Natural killer cell (primary cell): ENCODE measurements around the gene HOXD11. TPM values are rescaled to one million over a fixed set of nuclear protein-coding genes. Genes with fewer than 3 reads are reported as not detected.
A peak's percentile ranks its signal among the peaks of the same experiment; 100 is the strongest.

Experiments
- ATAC-seq, 3 donors: fragments of 150-1000 bp in 2 of 3; fragments of 200-7000 bp in 1 of 3; cut with Tn5 transposase; 1 replicate in 1 of 3; 2 replicates in 2 of 3; pipeline ENCODE4 v1.10.0; 2021; ENCODE audit warnings: mild to moderate bottlenecking in 2 of 3, moderate library complexity in 2 of 3
- DNase-seq, 2 donors: peaks; one replicate each; pipeline versions ENCODE4 v3.0.0 to v3.0.0-alpha.2; 2013 to 2021; ENCODE audit warnings: mixed read lengths in 1 of 2
- H3K27ac ChIP-seq: one replicate; pipeline ENCODE4 v1.5.1; 2013; ENCODE audit warnings: mild to moderate bottlenecking, low read length
- H3K27me3 ChIP-seq: one replicate; pipeline ENCODE4 v1.6.1; 2013; ENCODE audit warnings: low read length; ENCODE audit not compliant: control insufficient read depth, insufficient read depth
- H3K36me3 ChIP-seq: one replicate; pipeline ENCODE4 v1.6.1; 2013; ENCODE audit warnings: low read length; ENCODE audit not compliant: control insufficient read depth, insufficient read depth
- H3K4me1 ChIP-seq: one replicate; pipeline ENCODE4 v1.6.1; 2013; ENCODE audit warnings: low read length; ENCODE audit not compliant: control insufficient read depth, insufficient read depth
- H3K4me3 ChIP-seq: one replicate; pipeline ENCODE4 v1.5.1; 2013; ENCODE audit warnings: low read length
- H3K9me3 ChIP-seq: one replicate; pipeline ENCODE4 v1.6.1; 2013; ENCODE audit warnings: low read length; ENCODE audit not compliant: control insufficient read depth, insufficient read depth
- H3K27ac Mint-ChIP-seq, 2 donors: one replicate each; pipeline ENCODE4 v1.8.0; 2022; ENCODE audit warnings: mild to moderate bottlenecking in 2 of 2, mixed read lengths in 2 of 2, moderate library complexity in 1 of 2
- H3K27me3 Mint-ChIP-seq, 2 donors: one replicate each; pipeline ENCODE4 v1.8.0; 2022; ENCODE audit warnings: low read depth in 2 of 2, mixed read lengths in 2 of 2
- H3K36me3 Mint-ChIP-seq: one replicate; pipeline ENCODE4 v1.8.0; 2022; ENCODE audit warnings: mixed read lengths
- H3K4me1 Mint-ChIP-seq, 2 donors: one replicate each; pipeline ENCODE4 v1.8.0; 2022; ENCODE audit warnings: mixed read lengths in 2 of 2
- H3K4me3 Mint-ChIP-seq: one replicate; pipeline ENCODE4 v1.8.0; 2022; ENCODE audit warnings: mild to moderate bottlenecking, moderate library complexity, mixed read lengths
- H3K9me3 Mint-ChIP-seq, 2 donors: one replicate each; pipeline ENCODE4 v1.8.0; 2022; ENCODE audit warnings: mixed read lengths in 2 of 2
- CTCF ChIP-seq: fragments of 200-600 bp; IDR thresholded peaks from one replicate; pipeline ENCODE4 v1.8.0; 2022; ENCODE audit warnings: antibody characterized with exemption
- WGBS: methylation state at CpG from one replicate; pipeline ENCODE4 v1.1.7; 2013; ENCODE audit warnings: missing lambda C conversion rate; ENCODE audit not compliant: insufficient coverage; 5-methylcytosine and 5-hydroxymethylcytosine counted together
- intact Hi-C: fragments of 100-400 bp; cut with micrococcal nuclease; formaldehyde crosslinking; loops from one replicate; pipeline ENCODE4 v1.14.2; 2022
- total RNA-seq, 4 donors: library from RNA; stranded (reverse); fragments of 120-200 nt in 1 of 4; gene quantifications; one replicate each; pipeline versions ENCODE4 v1.2.3 to v1.2.4, GENCODE V29; 2013 to 2022

HOXD11 gene
- total RNA-seq, 3 donors from 2014 or later (not counting 1 experiment from before 2014, with no cell fraction given): not detected

DNA sequence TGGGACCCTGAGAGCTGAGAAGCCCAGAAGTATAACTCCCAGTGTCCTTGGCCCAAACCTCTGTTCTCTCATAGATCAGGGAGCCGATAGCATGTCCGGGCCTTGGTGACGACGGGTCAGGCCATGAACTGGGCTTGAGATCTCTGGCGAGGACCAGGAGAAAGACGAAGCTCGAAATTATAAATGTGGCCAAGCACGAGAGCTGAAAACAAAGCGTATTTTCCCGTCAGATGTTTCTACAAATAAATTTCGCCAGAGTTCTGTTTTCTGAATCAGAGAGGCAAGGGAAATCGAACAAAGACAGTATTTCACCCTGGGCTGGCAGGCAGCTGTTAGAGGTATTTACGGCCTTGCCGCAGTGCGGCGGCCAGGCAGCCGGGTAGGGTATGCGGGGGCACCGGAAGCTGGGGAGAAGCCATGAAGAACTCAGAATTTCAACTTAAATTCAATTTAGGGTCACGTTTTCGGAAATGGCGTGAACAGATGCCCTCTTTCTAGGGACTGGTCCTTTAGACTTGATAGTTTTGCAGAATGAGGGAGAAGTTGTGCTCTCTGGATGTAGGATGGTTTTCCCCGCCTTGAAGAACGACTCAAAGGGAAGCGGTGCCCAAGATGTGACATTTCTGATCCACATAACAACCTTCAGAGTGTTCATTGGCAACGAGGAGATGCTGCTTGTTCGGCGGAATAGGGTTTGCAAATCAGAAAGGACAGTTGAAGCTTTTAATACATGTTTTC is 32.0 kb downstream of the HOXD11 start:
- Histone ChIP-seq H3K36me3 (no peaks in the 10 kb centered on the region), H3K4me3 (no peak overlapping the region), H3K27me3 (peaks cover 73% of the 10 kb centered on the region), H3K4me1 (peaks cover 29% of the 10 kb centered on the region), H3K9me3 (peaks cover 20% of the 10 kb centered on the region), H3K27ac (no peak overlapping the region)
- peaks cover 73 to 79% of the 10 kb centered on the region in 2 donors for H3K27me3 Mint-ChIP-seq
- WGBS: 12% methylated on average over 28 of the region's 28 CpGs
- peak overlapping the region; percentile 52 for H3K4me3 Mint-ChIP-seq
- TF ChIP-seq CTCF: no peak
- no peak overlapping the region for H3K27ac Mint-ChIP-seq
- intact Hi-C loops: no loop called here
- H3K4me1 Mint-ChIP-seq: peaks cover 21 to 28% of the 10 kb centered on the region in 2 donors
- H3K36me3 Mint-ChIP-seq: peaks cover 38% of the 10 kb centered on the region
- ATAC-seq (no peak), DNase-seq (no peak)
- peaks cover 2 to 8% of the 10 kb centered on the region in 2 donors for H3K9me3 Mint-ChIP-seq

DNA sequence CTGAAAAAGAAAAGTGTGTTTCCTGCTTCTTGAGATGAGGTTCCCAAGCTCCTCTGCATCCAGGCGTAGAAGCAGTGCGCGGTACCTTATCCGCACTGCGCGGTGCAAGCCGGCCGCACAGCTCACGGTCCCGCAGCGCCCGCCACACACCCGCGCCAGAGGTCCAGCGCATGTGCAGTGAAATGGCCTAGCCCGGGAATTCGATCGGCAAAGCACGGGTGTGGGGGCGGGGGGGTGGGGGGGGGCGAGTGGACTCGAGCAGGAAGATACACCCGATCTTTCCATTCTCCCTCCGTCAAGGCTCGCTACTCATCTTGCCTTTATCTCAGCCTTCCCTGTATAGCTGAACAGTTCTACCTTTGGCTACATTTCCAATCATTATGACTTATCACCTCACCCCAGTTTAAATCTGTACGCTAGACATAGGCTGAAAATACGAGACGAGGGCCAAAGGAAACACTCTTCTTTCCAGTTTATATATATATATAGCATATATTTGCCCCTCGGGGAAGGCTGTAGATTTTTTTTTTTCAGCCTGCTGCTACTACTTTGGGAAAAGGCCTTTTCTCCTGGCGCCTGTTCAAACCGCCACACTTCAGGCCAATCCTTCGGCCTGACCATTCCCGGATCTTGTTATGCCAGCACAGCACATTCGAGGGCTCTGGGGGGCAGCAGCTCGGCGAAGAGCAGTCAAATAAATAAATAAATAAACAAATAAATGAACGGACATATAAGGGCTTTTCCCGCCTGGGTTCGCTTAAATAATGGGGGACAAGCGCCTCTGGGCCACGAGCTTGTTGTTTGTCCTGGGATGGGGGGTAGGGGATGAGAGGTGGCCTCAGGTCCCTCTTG is 32.8 kb downstream of the HOXD11 start:
- no peak for TF ChIP-seq CTCF
- DNase-seq: no peak
- no peak overlapping the region for H3K4me3 ChIP-seq
- no peak for ATAC-seq
- peaks cover 29% of the 10 kb centered on the region for H3K4me1 ChIP-seq
- Mint-ChIP-seq H3K27ac (no peak overlapping the region), H3K4me3 (no peak overlapping the region), H3K27me3 (peaks cover 74 to 79% of the 10 kb centered on the region in 2 donors), H3K4me1 (peaks cover 21 to 28% of the 10 kb centered on the region in 2 donors), H3K9me3 (peaks cover 2 to 8% of the 10 kb centered on the region in 2 donors), H3K36me3 (peaks cover 38% of the 10 kb centered on the region)
- H3K27me3 ChIP-seq: peaks cover 72% of the 10 kb centered on the region
- WGBS: 15% methylated on average over 30 of the region's 41 CpGs
- H3K9me3 ChIP-seq: peaks cover 20% of the 10 kb centered on the region
- no peaks in the 10 kb centered on the region for H3K36me3 ChIP-seq
- intact Hi-C loops: no loop called here
- no peak overlapping the region for H3K27ac ChIP-seq

DNA sequence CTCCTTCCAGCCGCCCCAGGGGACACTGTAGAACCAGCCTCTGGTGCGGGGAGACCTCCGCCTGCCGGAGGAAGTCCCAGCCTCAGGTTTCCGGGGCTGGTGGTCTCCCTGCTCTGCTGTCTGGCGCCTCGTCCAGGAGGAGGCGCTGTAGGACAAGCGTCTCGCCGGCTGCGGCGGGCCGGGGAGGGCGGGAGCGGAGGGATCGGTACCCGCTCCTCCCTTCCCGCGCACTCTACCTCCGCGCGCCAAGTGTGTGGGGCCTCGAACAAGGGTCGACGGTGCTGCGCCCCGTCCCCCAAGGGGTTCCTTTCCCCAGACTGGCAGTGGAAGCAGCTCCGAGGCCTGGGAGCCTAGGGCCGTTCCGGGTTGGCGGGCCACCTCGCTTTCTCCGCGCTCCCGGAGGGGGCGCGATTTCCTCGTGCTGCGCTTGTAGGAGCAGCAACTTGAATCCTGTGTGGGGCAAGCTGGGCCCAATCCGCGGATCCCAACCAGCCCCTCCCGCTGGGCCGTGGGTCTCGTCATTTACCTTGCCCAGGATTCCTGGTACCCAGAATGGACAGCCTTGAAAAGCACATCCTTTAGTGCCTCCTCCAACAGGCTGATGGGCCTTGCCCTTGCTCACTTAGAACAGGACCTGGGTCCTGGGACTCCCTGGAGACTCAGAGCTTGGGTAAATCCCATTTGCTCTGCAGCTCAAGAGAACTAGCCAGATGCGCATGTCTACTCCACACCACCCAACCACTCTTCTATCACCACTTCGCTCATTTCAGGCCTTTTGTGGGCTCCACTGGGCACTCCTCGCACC is 33.6 kb downstream of the HOXD11 start:
- Mint-ChIP-seq H3K27me3 (peaks cover 73 to 77% of the 10 kb centered on the region in 2 donors), H3K4me3 (peak overlapping the region; percentile 64), H3K4me1 (peaks cover 17 to 22% of the 10 kb centered on the region in 2 donors), H3K9me3 (peaks cover 2 to 8% of the 10 kb centered on the region in 2 donors), H3K27ac (no peak overlapping the region), H3K36me3 (peaks cover 32% of the 10 kb centered on the region)
- peaks cover 71% of the 10 kb centered on the region for H3K27me3 ChIP-seq
- TF ChIP-seq CTCF: peak; percentile 20
- H3K4me1 ChIP-seq: peaks cover 28% of the 10 kb centered on the region
- WGBS: 8% methylated on average over 48 of the region's 48 CpGs
- H3K4me3 ChIP-seq: peak overlapping the region; percentile 10
- no peaks in the 10 kb centered on the region for H3K36me3 ChIP-seq
- DNase-seq: peak; percentile 36 to 83
- H3K27ac ChIP-seq: no peak overlapping the region
- peaks cover 20% of the 10 kb centered on the region for H3K9me3 ChIP-seq
- intact Hi-C loops: no loop called here
- peak; percentile 82 to 89 (median 84) for ATAC-seq
